ENCODE measurements around the gene GLIPR1L1. TPM values are rescaled to one million over a fixed set of nuclear protein-coding genes. Genes with fewer than 3 reads are reported as not detected.
A peak's percentile ranks its signal among the peaks of the same experiment; 100 is the strongest.

The GLIPR1L1 gene
- total RNA-seq, 2 experiments from 2014 or later: not detected

DNA sequence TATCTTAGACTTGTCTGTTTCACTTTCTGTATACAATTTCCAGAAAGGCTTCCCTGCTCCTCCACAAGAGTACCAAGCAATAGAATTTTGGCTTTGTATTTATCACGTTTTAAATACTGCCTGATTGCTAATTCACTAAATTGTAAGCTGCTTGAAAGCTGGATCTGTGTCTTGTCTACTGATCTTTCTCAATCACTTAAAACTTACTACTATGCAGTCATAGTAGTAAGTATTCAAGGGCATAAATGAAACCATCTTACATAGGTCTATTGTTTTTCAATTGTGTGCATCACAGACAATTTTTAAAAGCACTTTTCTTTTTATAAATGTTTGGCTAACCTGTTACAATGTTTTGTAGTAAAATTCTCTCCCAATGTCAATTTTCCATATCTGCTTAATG lies 55.2 kb downstream of the GLIPR1L1 start:
- DNase-seq: peak in 1 of 14 experiments; percentile 9
- peaks cover 52% of the 10 kb centered on the region for H3K4me1 Mint-ChIP-seq (ENCODE audit: low read depth)

DNA sequence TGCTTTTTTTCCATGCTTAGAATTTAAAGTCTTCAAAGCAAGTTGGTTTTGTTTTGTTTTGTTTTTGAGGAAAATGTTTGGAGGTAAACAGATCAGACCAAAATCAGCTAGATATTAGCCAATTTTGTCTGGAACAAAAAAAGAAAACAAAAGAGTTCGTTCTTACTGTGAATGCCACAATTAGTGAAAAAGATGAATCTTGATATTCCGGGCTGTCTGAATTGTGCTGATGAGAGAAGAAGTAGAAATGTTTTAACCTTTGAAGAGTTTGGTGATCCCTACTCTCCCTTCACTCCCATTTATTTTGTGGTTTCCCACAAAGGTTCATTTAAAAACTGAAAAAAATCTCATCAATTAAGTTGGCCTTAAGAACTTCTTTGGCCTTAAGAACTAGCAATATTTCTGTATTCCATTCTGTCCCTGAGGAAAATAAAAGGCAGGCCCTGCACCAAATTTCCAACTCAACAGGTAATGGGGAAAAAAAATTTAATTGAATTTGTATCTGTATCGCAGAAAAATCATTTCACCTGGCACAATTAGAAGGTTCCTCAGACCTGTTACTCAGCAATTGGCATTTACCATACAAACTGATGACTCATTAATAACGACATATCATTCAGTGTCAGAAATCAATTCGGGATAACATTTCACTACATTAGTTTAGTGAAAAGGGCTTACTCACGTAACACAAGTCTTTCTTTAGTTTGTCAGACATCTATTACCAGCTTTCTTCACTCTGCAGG lies 55.9 kb downstream of the GLIPR1L1 start:
- Histone ChIP-seq H3K9me3 (ENCODE audit: control insufficient read depth in 1 of 2, insufficient read depth in 1 of 2, low read length in 2 of 2) (no peaks in the 10 kb centered on the region), H3K4me3 (ENCODE audit: low read length) (peak overlapping the region; percentile 77), H3K36me3 (ENCODE audit: insufficient read depth, low read length) (no peaks in the 10 kb centered on the region), H3K27ac (ENCODE audit: low read depth in 1 of 2, low read length in 2 of 2) (peak overlapping the region; percentile 64 to 91), H3K27me3 (ENCODE audit: control insufficient read depth in 1 of 2, insufficient read depth in 2 of 2, low read length in 2 of 2) (no peaks in the 10 kb centered on the region), H3K4me1 (ENCODE audit: insufficient read depth, low read length) (peaks cover 8% of the 10 kb centered on the region)
- Mint-ChIP-seq H3K9me3 (no peaks in the 10 kb centered on the region), H3K36me3 (ENCODE audit: low read depth) (no peaks in the 10 kb centered on the region), H3K4me3 (peak overlapping the region; percentile 93), H3K4me1 (ENCODE audit: low read depth) (peaks cover 56% of the 10 kb centered on the region), H3K27me3 (no peaks in the 10 kb centered on the region), H3K27ac (peak overlapping the region; percentile 98)
- ChIA-PET POLR2A (interaction anchor here (0.7 to 2.7 kb wide), 12 partner anchors 14 to 1373 kb away, joined by 3 to 31 read pairs (median 5); partner anchors contain the start of genes GLIPR1, KRR1 and ZDHHC17), CTCF (interaction anchor here (1.0 to 2.9 kb wide), 11 partner anchors 9 to 647 kb away, joined by 3 to 20 read pairs (median 5); partner anchors contain the start of genes GLIPR1 and GLIPR1L1)
- intact Hi-C loops (cut with DNase I, micrococcal nuclease): loop anchor here (2.0 to 10.0 kb wide), 5 partner anchors 56 to 1374 kb away; partner anchors contain the start of genes GLIPR1 (in 1 of the 2), GLIPR1L1 (in 1 of the 2), NAP1L1 (in 1 of the 2) and ZDHHC17 (in 1 of the 2)
- no peak for DNase-seq
- TF ChIP-seq, protein P1, sequence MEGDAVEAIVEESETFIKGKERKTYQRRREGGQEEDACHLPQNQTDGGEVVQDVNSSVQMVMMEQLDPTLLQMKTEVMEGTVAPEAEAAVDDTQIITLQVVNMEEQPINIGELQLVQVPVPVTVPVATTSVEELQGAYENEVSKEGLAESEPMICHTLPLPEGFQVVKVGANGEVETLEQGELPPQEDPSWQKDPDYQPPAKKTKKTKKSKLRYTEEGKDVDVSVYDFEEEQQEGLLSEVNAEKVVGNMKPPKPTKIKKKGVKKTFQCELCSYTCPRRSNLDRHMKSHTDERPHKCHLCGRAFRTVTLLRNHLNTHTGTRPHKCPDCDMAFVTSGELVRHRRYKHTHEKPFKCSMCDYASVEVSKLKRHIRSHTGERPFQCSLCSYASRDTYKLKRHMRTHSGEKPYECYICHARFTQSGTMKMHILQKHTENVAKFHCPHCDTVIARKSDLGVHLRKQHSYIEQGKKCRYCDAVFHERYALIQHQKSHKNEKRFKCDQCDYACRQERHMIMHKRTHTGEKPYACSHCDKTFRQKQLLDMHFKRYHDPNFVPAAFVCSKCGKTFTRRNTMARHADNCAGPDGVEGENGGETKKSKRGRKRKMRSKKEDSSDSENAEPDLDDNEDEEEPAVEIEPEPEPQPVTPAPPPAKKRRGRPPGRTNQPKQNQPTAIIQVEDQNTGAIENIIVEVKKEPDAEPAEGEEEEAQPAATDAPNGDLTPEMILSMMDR (IDR thresholded peaks at IDR 0.05): no peak
- ATAC-seq (ENCODE audit: poor library complexity): no peak

More for the DNA sequence above, 55.2 kb downstream of the GLIPR1L1 start:
- Histone ChIP-seq H3K36me3 (ENCODE audit: insufficient read depth, low read length) (no peaks in the 10 kb centered on the region), H3K9me3 (ENCODE audit: control insufficient read depth in 1 of 2, insufficient read depth in 1 of 2, low read length in 2 of 2) (no peaks in the 10 kb centered on the region), H3K27me3 (ENCODE audit: control insufficient read depth in 1 of 2, insufficient read depth in 2 of 2, low read length in 2 of 2) (no peaks in the 10 kb centered on the region), H3K4me3 (ENCODE audit: low read length) (no peak overlapping the region), H3K4me1 (ENCODE audit: insufficient read depth, low read length) (peaks cover 8% of the 10 kb centered on the region), H3K27ac (ENCODE audit: low read depth in 1 of 2, low read length in 2 of 2) (peak overlapping the region in 1 of 2 donors; percentile 91)
- Mint-ChIP-seq H3K9me3 (no peaks in the 10 kb centered on the region), H3K36me3 (ENCODE audit: low read depth) (no peaks in the 10 kb centered on the region), H3K4me3 (peak overlapping the region; percentile 93), H3K27ac (peak overlapping the region; percentile 98), H3K27me3 (no peaks in the 10 kb centered on the region)
- ChIA-PET CTCF (interaction anchor here (1.4 to 2.9 kb wide), 2 partner anchors 12 to 55 kb away, joined by 3 to 9 read pairs; partner anchors contain the start of gene GLIPR1L1), POLR2A (interaction anchor here (0.7 to 1.4 kb wide), 2 partner anchors 81 to 91 kb away, joined by 3 to 4 read pairs; partner anchors contain the start of gene GLIPR1)
- TF ChIP-seq, protein P1 (IDR thresholded peaks at IDR 0.05): no peak
- intact Hi-C loops (cut with DNase I, micrococcal nuclease): loop anchor here (2.0 to 10.0 kb wide), 7 partner anchors 52 to 1375 kb away; partner anchors contain the start of genes GLIPR1 (in 1 of the 2), GLIPR1L1 (in 1 of the 2), NAP1L1 (in 1 of the 2) and ZDHHC17 (in 1 of the 2)
- no peak for ATAC-seq (ENCODE audit: poor library complexity)

DNA sequence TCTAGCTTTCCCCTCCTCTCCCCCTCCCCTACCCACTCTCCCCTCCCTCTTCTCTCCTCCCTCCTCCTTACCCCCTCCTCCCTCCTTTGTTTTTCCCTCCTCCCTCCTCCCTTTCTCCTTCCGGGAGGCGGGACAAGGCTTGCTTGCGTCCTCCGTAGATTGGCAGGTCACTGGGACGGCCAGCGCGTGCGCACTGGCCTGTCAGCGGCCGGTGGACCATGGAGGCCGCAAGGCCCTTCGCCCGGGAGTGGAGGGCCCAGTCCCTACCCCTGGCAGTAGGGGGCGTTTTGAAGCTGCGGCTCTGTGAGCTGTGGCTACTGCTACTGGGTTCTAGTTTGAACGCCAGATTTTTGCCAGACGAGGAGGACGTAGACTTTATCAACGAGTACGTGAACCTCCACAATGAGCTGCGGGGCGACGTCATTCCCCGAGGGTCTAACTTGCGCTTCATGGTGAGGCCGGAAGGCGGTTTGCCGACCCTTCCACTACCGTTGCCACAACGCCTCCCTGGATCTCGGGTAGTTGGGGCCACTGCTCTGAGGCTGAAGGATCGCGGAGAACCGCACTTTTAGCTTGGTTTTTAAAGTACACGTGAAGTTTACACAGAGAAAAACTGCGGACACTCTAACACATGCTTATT lies 56.5 kb downstream of the GLIPR1L1 start, which contains the start of gene GLIPR1L2:
TSS of gene GLIPR1L2 (plus strand) at position 191 of the 640 bp plus-strand sequence. CDS start at position 219, 28 bp downstream.
- POLR2A ChIA-PET: interaction anchor here (0.6 to 2.7 kb wide), 18 partner anchors 13 to 1373 kb away, joined by 3 to 31 read pairs (median 4); partner anchors contain the start of genes BBS10, GLIPR1, GLIPR1L1 and KRR1
- Histone ChIP-seq H3K27me3 (ENCODE audit: control insufficient read depth in 1 of 2, insufficient read depth in 2 of 2, low read length in 2 of 2) (no peaks in the 10 kb centered on the region), H3K27ac (ENCODE audit: low read depth in 1 of 2, low read length in 2 of 2) (peak within 1 kb of the TSS; percentile 64 to 91), H3K4me1 (ENCODE audit: insufficient read depth, low read length) (peaks cover 9% of the 10 kb centered on the region), H3K4me3 (ENCODE audit: low read length) (peak within 1 kb of the TSS; percentile 77), H3K9me3 (ENCODE audit: control insufficient read depth in 1 of 2, insufficient read depth in 1 of 2, low read length in 2 of 2) (no peaks in the 10 kb centered on the region), H3K36me3 (ENCODE audit: insufficient read depth, low read length) (no peaks in the 10 kb centered on the region)
- H3K4me3 Mint-ChIP-seq: peak within 1 kb of the TSS; percentile 93
- peak; percentile 81 for ATAC-seq (ENCODE audit: poor library complexity)
- no peaks in the 10 kb centered on the region for H3K9me3 Mint-ChIP-seq
- H3K27me3 Mint-ChIP-seq: no peaks in the 10 kb centered on the region
- peaks cover 63% of the 10 kb centered on the region for H3K4me1 Mint-ChIP-seq (ENCODE audit: low read depth)
- TF ChIP-seq, protein P1 (IDR thresholded peaks at IDR 0.05): peak; percentile 66
- peak; percentile 70 to 96 (median 84) for DNase-seq
- intact Hi-C loops (cut with DNase I, micrococcal nuclease): loop anchor here (1.0 to 10.0 kb wide), 6 partner anchors 56 to 1374 kb away; partner anchors contain the start of genes GLIPR1 (in 2 of the 2), GLIPR1L1 (in 1 of the 2), NAP1L1 (in 1 of the 2) and ZDHHC17 (in 1 of the 2)
- peak within 1 kb of the TSS; percentile 98 for H3K27ac Mint-ChIP-seq
- CTCF ChIA-PET: interaction anchor here (0.7 to 2.9 kb wide), 16 partner anchors 8 to 955 kb away, joined by 3 to 20 read pairs (median 4); partner anchors contain the start of genes GLIPR1 and GLIPR1L1
- no peaks in the 10 kb centered on the region for H3K36me3 Mint-ChIP-seq (ENCODE audit: low read depth)
